Natural killer cell treated with Interleukin-12 subunit alpha and Interleukin-12 subunit beta and Interleukin-15 and Interleukin-18, amount 100 ng/mL, for 72 hours (primary cell): ENCODE measurements around the gene NAPSA. TPM values are rescaled to one million over a fixed set of nuclear protein-coding genes. Genes with fewer than 3 reads are reported as not detected.

ENCODE experiments used
- ATAC-seq, 2 donors: fragments of 150-1000 bp; cut with Tn5 transposase in 1 of 2; sonication (Bioruptor Pico), chemical (Tn5 transposase) in 1 of 2; 2 replicates each; pipeline ENCODE4 v1.10.0; 2021
- DNase-seq: peaks from one replicate; pipeline ENCODE4 v3.0.0; 2022; ENCODE audit warnings: low spot score
- H3K27ac Mint-ChIP-seq, 2 donors: 1 replicate in 1 of 2; 2 replicates in 1 of 2; pipeline ENCODE4 v1.8.0; 2022; ENCODE audit warnings: mixed read lengths in 2 of 2, mild to moderate bottlenecking in 1 of 2, moderate library complexity in 1 of 2
- H3K27me3 Mint-ChIP-seq, 2 donors: 1 replicate in 1 of 2; 2 replicates in 1 of 2; pipeline ENCODE4 v1.8.0; 2022; ENCODE audit warnings: mixed read lengths in 2 of 2
- H3K36me3 Mint-ChIP-seq: one replicate; pipeline ENCODE4 v1.8.0; 2022; ENCODE audit warnings: mixed read lengths
- H3K4me1 Mint-ChIP-seq, 2 donors: 1 replicate in 1 of 2; 2 replicates in 1 of 2; pipeline ENCODE4 v1.8.0; 2022; ENCODE audit warnings: low read depth in 2 of 2, mixed read lengths in 2 of 2, mild to moderate bottlenecking in 1 of 2
- H3K4me3 Mint-ChIP-seq: one replicate; pipeline ENCODE4 v1.8.0; 2022; ENCODE audit warnings: mixed read lengths
- H3K9me3 Mint-ChIP-seq: 2 replicates; pipeline ENCODE4 v1.8.0; 2022; ENCODE audit warnings: mixed read lengths
- total RNA-seq, 2 donors: library from RNA; stranded (reverse); gene quantifications; one replicate each; pipeline ENCODE4 v1.2.3, GENCODE V29; 2022

The NAPSA gene
- total RNA-seq, 2 donors from 2014 or later: 2.4 to 12.4 TPM

- ATAC-seq (no peak), DNase-seq (no peak)
- Mint-ChIP-seq H3K36me3 (peaks cover 18% of the 10 kb centered on the region), H3K4me3 (no peak overlapping the region), H3K9me3 (no peaks in the 10 kb centered on the region), H3K4me1 (peaks cover 40 to 42% of the 10 kb centered on the region in 2 donors), H3K27ac (no peak overlapping the region), H3K27me3 (no peaks in the 10 kb centered on the region)
Measured at GRCh38 chr19:50380137-50380536, 14.7 kb upstream of the NAPSA start.

GRCh38 chr19:50379602-50380001 is 14.2 kb upstream of the NAPSA start:
- peaks cover 13% of the 10 kb centered on the region for H3K36me3 Mint-ChIP-seq
- DNase-seq (no peak), ATAC-seq (no peak)
- no peaks in the 10 kb centered on the region for H3K9me3 Mint-ChIP-seq
- H3K4me1 Mint-ChIP-seq: peaks cover 35 to 37% of the 10 kb centered on the region in 2 donors
- no peaks in the 10 kb centered on the region for H3K27me3 Mint-ChIP-seq
- H3K4me3 Mint-ChIP-seq: no peak overlapping the region
- H3K27ac Mint-ChIP-seq: no peak overlapping the region

- no peaks in the 10 kb centered on the region for H3K27me3 Mint-ChIP-seq
- peaks cover 12% of the 10 kb centered on the region for H3K36me3 Mint-ChIP-seq
- H3K27ac Mint-ChIP-seq: no peak overlapping the region
- no peak overlapping the region for H3K4me3 Mint-ChIP-seq
- peaks cover 29 to 33% of the 10 kb centered on the region in 2 donors for H3K4me1 Mint-ChIP-seq
- no peaks in the 10 kb centered on the region for H3K9me3 Mint-ChIP-seq
- no peak for DNase-seq
- no peak for ATAC-seq
Measured at GRCh38 chr19:50378863-50379236, 13.4 kb upstream of the NAPSA start.

- Mint-ChIP-seq H3K4me3 (peak overlapping the region; percentile 97), H3K9me3 (no peaks in the 10 kb centered on the region), H3K27ac (no peak overlapping the region), H3K4me1 (peaks cover 23 to 28% of the 10 kb centered on the region in 2 donors), H3K27me3 (no peaks in the 10 kb centered on the region), H3K36me3 (peaks cover 12% of the 10 kb centered on the region)
- DNase-seq (no peak), ATAC-seq (no peak)
Measured at GRCh38 chr19:50378169-50378862, 12.9 kb upstream of the NAPSA start.

GRCh38 chr19:50377517-50377916 is 12.1 kb upstream of the NAPSA start:
- no peaks in the 10 kb centered on the region for H3K27me3 Mint-ChIP-seq
- peaks cover 20 to 24% of the 10 kb centered on the region in 2 donors for H3K4me1 Mint-ChIP-seq
- ATAC-seq (no peak), DNase-seq (no peak)
- peaks cover 12% of the 10 kb centered on the region for H3K36me3 Mint-ChIP-seq
- peak overlapping the region; percentile 92 to 97 for H3K27ac Mint-ChIP-seq
- H3K4me3 Mint-ChIP-seq: peak overlapping the region; percentile 97
- H3K9me3 Mint-ChIP-seq: no peaks in the 10 kb centered on the region

GRCh38 chr19:50377051-50377461 is 11.6 kb upstream of the NAPSA start:
- no peak for DNase-seq
- Mint-ChIP-seq H3K27ac (peak overlapping the region; percentile 92 to 97), H3K4me3 (peak overlapping the region; percentile 97), H3K9me3 (no peaks in the 10 kb centered on the region), H3K4me1 (peaks cover 20 to 24% of the 10 kb centered on the region in 2 donors), H3K27me3 (no peaks in the 10 kb centered on the region), H3K36me3 (peaks cover 12% of the 10 kb centered on the region)
- ATAC-seq: no peak

- ATAC-seq (peak; percentile 95 to 96), DNase-seq (peak; percentile 95)
- H3K27me3 Mint-ChIP-seq: no peaks in the 10 kb centered on the region
- H3K4me3 Mint-ChIP-seq: peak within 1 kb of the TSS; percentile 97
- peak within 1 kb of the TSS; percentile 92 to 97 for H3K27ac Mint-ChIP-seq
- peaks cover 20 to 24% of the 10 kb centered on the region in 2 donors for H3K4me1 Mint-ChIP-seq
- peaks cover 12% of the 10 kb centered on the region for H3K36me3 Mint-ChIP-seq
- H3K9me3 Mint-ChIP-seq: no peaks in the 10 kb centered on the region
Measured at GRCh38 chr19:50376166-50377050, 11.0 kb upstream of the NAPSA start, which contains the start of gene NR1H2. Gene NR1H2 (plus strand): TSS chr19:50376457. CDS start chr19:50377606, 1,149 bp downstream.

- Mint-ChIP-seq H3K4me3 (no peak overlapping the region), H3K36me3 (no peaks in the 10 kb centered on the region), H3K27me3 (no peaks in the 10 kb centered on the region), H3K9me3 (no peaks in the 10 kb centered on the region), H3K4me1 (peaks cover 19 to 32% of the 10 kb centered on the region in 2 donors), H3K27ac (no peak overlapping the region)
- DNase-seq (no peak), ATAC-seq (no peak)
Measured at GRCh38 chr19:50371914-50372475, 6.6 kb upstream of the NAPSA start.

GRCh38 chr19:50368649-50369570 is 3.5 kb upstream of the NAPSA start:
- peak overlapping the region; percentile 93 for H3K4me3 Mint-ChIP-seq
- H3K27ac Mint-ChIP-seq: peak overlapping the region; percentile 82 to 89
- ATAC-seq (peak; percentile 74 to 78), DNase-seq (peak; percentile 79)
- no peaks in the 10 kb centered on the region for H3K36me3 Mint-ChIP-seq
- no peaks in the 10 kb centered on the region for H3K9me3 Mint-ChIP-seq
- peaks cover 26 to 32% of the 10 kb centered on the region in 2 donors for H3K4me1 Mint-ChIP-seq
- no peaks in the 10 kb centered on the region for H3K27me3 Mint-ChIP-seq

GRCh38 chr19:50362656-50363424 is 2.6 kb downstream of the NAPSA start:
- ATAC-seq (peak in 1 of 2 donors; percentile 64), DNase-seq (no peak)
- no peaks in the 10 kb centered on the region for H3K9me3 Mint-ChIP-seq
- peaks cover 9% of the 10 kb centered on the region for H3K36me3 Mint-ChIP-seq
- no peaks in the 10 kb centered on the region for H3K27me3 Mint-ChIP-seq
- peak overlapping the region; percentile 85 for H3K4me3 Mint-ChIP-seq
- peak overlapping the region; percentile 80 to 90 for H3K27ac Mint-ChIP-seq
- H3K4me1 Mint-ChIP-seq: peaks cover 61 to 73% of the 10 kb centered on the region in 2 donors

GRCh38 chr19:50362030-50362412 is 3.4 kb downstream of the NAPSA start:
- DNase-seq (no peak), ATAC-seq (no peak)
- Mint-ChIP-seq H3K27ac (peak overlapping the region; percentile 80 to 90), H3K4me3 (peak overlapping the region; percentile 85), H3K27me3 (no peaks in the 10 kb centered on the region), H3K36me3 (peaks cover 9% of the 10 kb centered on the region), H3K9me3 (no peaks in the 10 kb centered on the region), H3K4me1 (peaks cover 63 to 72% of the 10 kb centered on the region in 2 donors)

GRCh38 chr19:50361290-50362029 is 4.0 kb downstream of the NAPSA start:
- peaks cover 9% of the 10 kb centered on the region for H3K36me3 Mint-ChIP-seq
- peak overlapping the region; percentile 85 for H3K4me3 Mint-ChIP-seq
- peak overlapping the region; percentile 80 to 90 for H3K27ac Mint-ChIP-seq
- DNase-seq (no peak), ATAC-seq (no peak)
- no peaks in the 10 kb centered on the region for H3K9me3 Mint-ChIP-seq
- H3K4me1 Mint-ChIP-seq: peaks cover 66 to 76% of the 10 kb centered on the region in 2 donors
- no peaks in the 10 kb centered on the region for H3K27me3 Mint-ChIP-seq
